ENCODE measurements around the gene TSC22D1.
"Not testable (repeated sequence)": the region's sequence is repeated elsewhere in the genome, so short reads cannot be mapped to it uniquely, and the experiment has no call there.

Gene TSC22D1

GRCh38 chr13:44507639-44508038, 68.5 kb downstream of the TSC22D1 start:
- DNase-seq (ENCODE audit: low read depth in 1 of 2, low spot score in 1 of 2), result no peak

GRCh38 chr13:44506719-44507118, 69.4 kb downstream of the TSC22D1 start:
- no peak for DNase-seq (ENCODE audit: low read depth in 1 of 2, low spot score in 1 of 2)

GRCh38 chr13:44506251-44506650, 69.9 kb downstream of the TSC22D1 start:
- DNase-seq (ENCODE audit: low read depth in 1 of 2, low spot score in 1 of 2), result no peak

GRCh38 chr13:44504116-44504515, 72.0 kb downstream of the TSC22D1 start:
- DNase-seq (ENCODE audit: low read depth in 1 of 2, low spot score in 1 of 2), result no peak

GRCh38 chr13:44498969-44499368, 77.2 kb downstream of the TSC22D1 start:
- no peak for DNase-seq (ENCODE audit: low read depth in 1 of 2, low spot score in 1 of 2)

GRCh38 chr13:44498502-44498901, 77.6 kb downstream of the TSC22D1 start:
- DNase-seq (ENCODE audit: low read depth in 1 of 2, low spot score in 1 of 2), result no peak

- no peak for DNase-seq (ENCODE audit: low read depth in 1 of 2, low spot score in 1 of 2)
These were observed 78.3 kb downstream of the TSC22D1 start for GRCh38 chr13:44497801-44498200.

- DNase-seq (ENCODE audit: low read depth in 1 of 2, low spot score in 1 of 2), result no peak
These were observed 82.8 kb downstream of the TSC22D1 start for GRCh38 chr13:44493213-44493812.

GRCh38 chr13:44489751-44490150, 86.4 kb downstream of the TSC22D1 start:
- no peak for DNase-seq (ENCODE audit: low read depth in 1 of 2, low spot score in 1 of 2)

GRCh38 chr13:44487989-44488388, 88.1 kb downstream of the TSC22D1 start:
- no peak for DNase-seq (ENCODE audit: low read depth in 1 of 2, low spot score in 1 of 2)

GRCh38 chr13:44484562-44485138, 91.5 kb downstream of the TSC22D1 start:
- no peak for DNase-seq (ENCODE audit: low read depth in 1 of 2, low spot score in 1 of 2)

GRCh38 chr13:44474122-44474910, 101.8 kb downstream of the TSC22D1 start:
- DNase-seq (ENCODE audit: low read depth in 1 of 2, low spot score in 1 of 2), result no peak

GRCh38 chr13:44471686-44472085, 104.4 kb downstream of the TSC22D1 start:
- DNase-seq (ENCODE audit: low read depth in 1 of 2, low spot score in 1 of 2), result no peak

- no peak for DNase-seq (ENCODE audit: low read depth in 1 of 2, low spot score in 1 of 2)
These were observed 105.2 kb downstream of the TSC22D1 start for GRCh38 chr13:44470638-44471562.

- no peak for DNase-seq (ENCODE audit: low read depth in 1 of 2, low spot score in 1 of 2)
These were observed 107.3 kb downstream of the TSC22D1 start for GRCh38 chr13:44468874-44469273.

GRCh38 chr13:44465318-44465717, 110.8 kb downstream of the TSC22D1 start:
- no peak for DNase-seq (ENCODE audit: low read depth in 1 of 2, low spot score in 1 of 2)

- DNase-seq (ENCODE audit: low read depth in 1 of 2, low spot score in 1 of 2), result no peak
These were observed 111.7 kb downstream of the TSC22D1 start for GRCh38 chr13:44464471-44464870.

GRCh38 chr13:44463759-44464158, 112.4 kb downstream of the TSC22D1 start:
- DNase-seq (ENCODE audit: low read depth in 1 of 2, low spot score in 1 of 2), result no peak

GRCh38 chr13:44459674-44460073, 116.5 kb downstream of the TSC22D1 start:
- DNase-seq (ENCODE audit: low read depth in 1 of 2, low spot score in 1 of 2), result no peak

GRCh38 chr13:44458313-44458975, 117.7 kb downstream of the TSC22D1 start:
- no peak for DNase-seq (ENCODE audit: low read depth in 1 of 2, low spot score in 1 of 2)

- DNase-seq (ENCODE audit: low read depth in 1 of 2, low spot score in 1 of 2), result not testable (repeated sequence)
These were observed 119.9 kb downstream of the TSC22D1 start for GRCh38 chr13:44456212-44456611.
